WTC11 (cell line): ENCODE measurements around the gene PXT1. TPM values are rescaled to one million over a fixed set of nuclear protein-coding genes. Genes with fewer than 3 reads are reported as not detected.

Experiments used
- ATAC-seq: fragments of 200-7000 bp; cut with Tn5 transposase; 2 replicates; pipeline ENCODE4 v1.10.0; 2021; ENCODE audit warnings: mild to moderate bottlenecking, moderate library complexity
- CTCF ChIA-PET: fragments of 300-600 bp; sonication (Branson Sonifier 250); formaldehyde crosslinking; loops from one replicate; lab custom pipeline; 2021; ENCODE audit warnings: antibody characterized with exemption; lab: Charles Lee
- POLR2A ChIA-PET: fragments of 350-600 bp; sonication (Branson Sonifier 250); formaldehyde crosslinking; loops from one replicate; lab custom pipeline; 2021; ENCODE audit warnings: antibody characterized with exemption; lab: Charles Lee
- DNase-seq: peaks from one replicate; pipeline ENCODE4 v3.0.0; 2021; ENCODE audit warnings: low spot score
- H3K27ac Mint-ChIP-seq: 2 replicates; pipeline ENCODE4 v1.8.0; 2021; ENCODE audit warnings: mixed read lengths
- H3K27me3 Mint-ChIP-seq: 2 replicates; pipeline ENCODE4 v1.8.0; 2021; ENCODE audit warnings: low read depth, mild to moderate bottlenecking, moderate library complexity, mixed read lengths
- H3K36me3 Mint-ChIP-seq: 2 replicates; pipeline ENCODE4 v1.8.0; 2021; ENCODE audit warnings: mixed read lengths
- H3K4me1 Mint-ChIP-seq: 2 replicates; pipeline ENCODE4 v1.8.0; 2022; ENCODE audit warnings: mixed read lengths
- H3K4me3 Mint-ChIP-seq: 2 replicates; pipeline ENCODE4 v1.8.0; 2021; ENCODE audit warnings: mild to moderate bottlenecking, moderate library complexity, mixed read lengths
- H3K9me3 Mint-ChIP-seq: 2 replicates; pipeline ENCODE4 v1.8.0; 2021; ENCODE audit warnings: mixed read lengths
- CBFB ChIP-seq: sonication (generic); formaldehyde crosslinking; IDR thresholded peaks from 2 replicates; pipeline ENCODE4 v1.8.1; 2022; ENCODE audit warnings: mild to moderate bottlenecking, low read depth, missing genetic modification reagents
- CREB1 ChIP-seq: sonication (generic); formaldehyde crosslinking; IDR thresholded peaks from 2 replicates; pipeline ENCODE4 v1.8.0; 2023; ENCODE audit warnings: mild to moderate bottlenecking, missing genetic modification reagents
- E2F4 ChIP-seq: sonication (generic); formaldehyde crosslinking; IDR thresholded peaks from 2 replicates; pipeline ENCODE4 v1.8.1; 2022; ENCODE audit warnings: low read depth, mild to moderate bottlenecking, moderate library complexity, missing genetic modification reagents, borderline replicate concordance
- EMX1 ChIP-seq: fragments of 250-450 bp; sonication (Bioruptor Pico); IDR thresholded peaks from 2 replicates; pipeline ENCODE4 v1.8.0; 2021; ENCODE audit warnings: mild to moderate bottlenecking
- ERG ChIP-seq: fragments of 250-450 bp; sonication (Bioruptor Pico); IDR thresholded peaks from 2 replicates; pipeline ENCODE4 v1.8.0; 2021; ENCODE audit warnings: mild to moderate bottlenecking
- ETV6 ChIP-seq: sonication (generic); formaldehyde crosslinking; IDR thresholded peaks from 2 replicates; pipeline ENCODE4 v1.8.1; 2022; ENCODE audit warnings: mild to moderate bottlenecking, missing genetic modification reagents
- GABPB1 ChIP-seq: sonication (generic); formaldehyde crosslinking; IDR thresholded peaks from 2 replicates; pipeline ENCODE4 v1.8.1; 2023; ENCODE audit warnings: mild to moderate bottlenecking, missing genetic modification reagents
- IRF1 ChIP-seq: sonication (generic); formaldehyde crosslinking; IDR thresholded peaks from 2 replicates; pipeline ENCODE4 v1.8.0; 2023; ENCODE audit warnings: missing genetic modification reagents
- IRF2 ChIP-seq: sonication (generic); formaldehyde crosslinking; IDR thresholded peaks from 2 replicates; pipeline ENCODE4 v1.8.0; 2022; ENCODE audit warnings: low read depth, missing genetic modification reagents, borderline replicate concordance
- JUN ChIP-seq: sonication (generic); formaldehyde crosslinking; IDR thresholded peaks from 2 replicates; pipeline ENCODE4 v1.8.0; 2023; ENCODE audit warnings: mild to moderate bottlenecking, missing genetic modification reagents
- NFE2L1 ChIP-seq: sonication (generic); formaldehyde crosslinking; IDR thresholded peaks from 2 replicates; pipeline ENCODE4 v1.8.1; 2023; ENCODE audit warnings: missing genetic modification reagents
- PRDM15 ChIP-seq: sonication (generic); formaldehyde crosslinking; IDR thresholded peaks from 2 replicates; pipeline ENCODE4 v1.8.0; 2022; ENCODE audit warnings: missing genetic modification reagents
- PREB ChIP-seq: sonication (generic); formaldehyde crosslinking; IDR thresholded peaks from 2 replicates; pipeline ENCODE4 v1.8.1; 2022; ENCODE audit warnings: mild to moderate bottlenecking, missing genetic modification reagents, moderate library complexity, borderline replicate concordance
- SMAD4 ChIP-seq: sonication (generic); formaldehyde crosslinking; IDR thresholded peaks from 2 replicates; pipeline ENCODE4 v1.8.0; 2022; ENCODE audit warnings: mild to moderate bottlenecking, missing genetic modification reagents
- ZNF121 ChIP-seq: sonication (generic); formaldehyde crosslinking; IDR thresholded peaks from 2 replicates; pipeline ENCODE4 v1.8.0; 2023; ENCODE audit warnings: missing genetic modification reagents
- ZNF396 ChIP-seq: fragments of 250-450 bp; sonication (Bioruptor Pico); IDR thresholded peaks from 2 replicates; pipeline ENCODE4 v1.8.0; 2021; ENCODE audit warnings: mild to moderate bottlenecking, moderate library complexity, borderline replicate concordance
- ZNF416 ChIP-seq: fragments of 250-450 bp; sonication (Bioruptor Pico); IDR thresholded peaks from 2 replicates; pipeline ENCODE4 v1.9.0; 2021; ENCODE audit warnings: mild to moderate bottlenecking, inconsistent platforms
- ZNF423 ChIP-seq: fragments of 250-450 bp; sonication (Bioruptor Pico); IDR thresholded peaks from 2 replicates; pipeline ENCODE4 v2.1.2; 2022; ENCODE audit warnings: mild to moderate bottlenecking, moderate library complexity
- ZNF425 ChIP-seq: fragments of 250-450 bp; sonication (Bioruptor Pico); conservative IDR thresholded peaks from 2 replicates; pipeline ENCODE4 v1.9.0; 2021; ENCODE audit warnings: mild to moderate bottlenecking
- ZNF671 ChIP-seq: fragments of 250-450 bp; sonication (Bioruptor Pico); IDR thresholded peaks from 2 replicates; pipeline ENCODE4 v1.8.0; 2021; ENCODE audit warnings: mild to moderate bottlenecking
- ZSCAN18 ChIP-seq: fragments of 250-450 bp; sonication (Bioruptor Pico); IDR thresholded peaks from 2 replicates; pipeline ENCODE4 v2.1.2; 2022; ENCODE audit warnings: mild to moderate bottlenecking, moderate library complexity
- total RNA-seq: library from RNA; stranded (reverse); gene quantifications from 3 replicates; pipeline ENCODE4 v1.2.3, GENCODE V29; 2021

The PXT1 gene
- total RNA-seq, 1 experiment from 2014 or later: 0.15 TPM

GRCh38 chr6:36469946-36470345 lies 27.3 kb upstream of the PXT1 start:
- no peak for DNase-seq
- no peaks in the 10 kb centered on the region for H3K27me3 Mint-ChIP-seq
- H3K36me3 Mint-ChIP-seq: peaks cover 7% of the 10 kb centered on the region
- H3K4me3 Mint-ChIP-seq: no peak overlapping the region
- POLR2A ChIA-PET: no interaction called here
- no peak for TF ChIP-seq EMX1 (CRISPR knock-in tag)
- no peak for TF ChIP-seq PRDM15 (CRISPR knock-in tag)
- no peak for TF ChIP-seq ZSCAN18 (CRISPR knock-in tag)
- no peak for TF ChIP-seq NFE2L1 (CRISPR knock-in tag)
- TF ChIP-seq E2F4: no peak
- TF ChIP-seq CBFB: no peak
- no peak for TF ChIP-seq IRF2 (CRISPR knock-in tag)
- no peak for TF ChIP-seq IRF1
- TF ChIP-seq ZNF423: no peak
- TF ChIP-seq ZNF425 (CRISPR knock-in tag): no peak
- TF ChIP-seq JUN (CRISPR knock-in tag): no peak
- no peak for TF ChIP-seq PREB
- TF ChIP-seq ZNF396 (CRISPR knock-in tag): no peak
- CTCF ChIA-PET: interaction anchor here (0.6 kb wide), 1 partner anchor 41 kb away, joined by 3 read pairs; no protein-coding TSS in a partner anchor
- H3K27ac Mint-ChIP-seq: no peak overlapping the region
- H3K4me1 Mint-ChIP-seq: peaks cover 4% of the 10 kb centered on the region
- ATAC-seq: no peak
- H3K9me3 Mint-ChIP-seq: no peaks in the 10 kb centered on the region

GRCh38 chr6:36469148-36469661 lies 26.6 kb upstream of the PXT1 start:
- Mint-ChIP-seq H3K9me3 (no peaks in the 10 kb centered on the region), H3K4me3 (no peak overlapping the region), H3K27ac (peak overlapping the region; percentile 70), H3K36me3 (peaks cover 7% of the 10 kb centered on the region), H3K4me1 (peaks cover 10% of the 10 kb centered on the region), H3K27me3 (no peaks in the 10 kb centered on the region)
- DNase-seq: no peak
- ChIA-PET POLR2A (no interaction called here), CTCF (interaction anchor here (0.6 kb wide), 1 partner anchor 40 kb away, joined by 3 read pairs; no protein-coding TSS in a partner anchor)
- no peak for ATAC-seq
- TF ChIP-seq GABPB1 (CRISPR knock-in tag) (no peak), ZNF671 (CRISPR knock-in tag) (no peak), ZNF416 (CRISPR knock-in tag) (no peak), CREB1 (CRISPR knock-in tag) (no peak), SMAD4 (no peak), ZNF121 (CRISPR knock-in tag) (no peak), ERG (no peak), E2F4 (no peak), ETV6 (CRISPR knock-in tag) (no peak)
